Measurements from ENCODE around the gene PAQR9. TPM values are rescaled to one million over a fixed set of nuclear protein-coding genes. Genes with fewer than 3 reads are reported as not detected.

Gene PAQR9
- polyA plus RNA-seq, 4 donors = not detected

- Histone ChIP-seq H3K36me3 (ENCODE audit: control insufficient read depth in 3 of 3, insufficient read depth in 2 of 3, low read depth in 1 of 3, low read length in 3 of 3) (no peaks in the 10 kb centered on the region), H3K4me1 (ENCODE audit: control insufficient read depth in 3 of 3, insufficient read depth in 2 of 3, low read depth in 1 of 3, low read length in 2 of 3) (no peaks in the 10 kb centered on the region), H3K27ac (ENCODE audit: low read depth in 1 of 3, low read length in 2 of 3) (no peak overlapping the region), H3K9me3 (ENCODE audit: control insufficient read depth in 2 of 2, insufficient read depth in 1 of 2, low read depth in 1 of 2, low read length in 1 of 2) (no peaks in the 10 kb centered on the region), H3K4me3 (ENCODE audit: low read depth in 1 of 3, low read length in 3 of 3) (no peak overlapping the region), H3K27me3 (ENCODE audit: control insufficient read depth in 3 of 3, insufficient read depth in 3 of 3, low read length in 3 of 3) (peaks cover under 1 to 37% (median 5%) of the 10 kb centered on the region in 3 donors)
- 59 to 74% (median 64%) methylated on average over 8 of the region's 8 CpGs for WGBS, 3 donors
- DNase-seq (no peak), FAIRE-seq (no peak)
Measured at GRCh38 chr3:142952272-142953193, 10.9 kb downstream of the PAQR9 start.

- H3K9me3 ChIP-seq (ENCODE audit: control insufficient read depth in 2 of 2, insufficient read depth in 1 of 2, low read depth in 1 of 2, low read length in 1 of 2) = no peaks in the 10 kb centered on the region
- no peak overlapping the region for H3K4me3 ChIP-seq (ENCODE audit: low read depth in 1 of 3, low read length in 3 of 3)
- no peaks in the 10 kb centered on the region for H3K36me3 ChIP-seq (ENCODE audit: control insufficient read depth in 3 of 3, insufficient read depth in 2 of 3, low read depth in 1 of 3, low read length in 3 of 3)
- DNase-seq = no peak
- no peak overlapping the region for H3K27ac ChIP-seq (ENCODE audit: low read depth in 1 of 3, low read length in 2 of 3)
- no peaks in the 10 kb centered on the region for H3K4me1 ChIP-seq (ENCODE audit: control insufficient read depth in 3 of 3, insufficient read depth in 2 of 3, low read depth in 1 of 3, low read length in 2 of 3)
- FAIRE-seq = no peak
- peaks cover 5 to 40% (median 9%) of the 10 kb centered on the region in 3 donors for H3K27me3 ChIP-seq (ENCODE audit: control insufficient read depth in 3 of 3, insufficient read depth in 3 of 3, low read length in 3 of 3)
- WGBS, 3 donors = 95 to 98% (median 95%) methylated on average over 2 of the region's 2 CpGs
Measured at GRCh38 chr3:142951794-142952193, 11.7 kb downstream of the PAQR9 start.

- no peaks in the 10 kb centered on the region for H3K4me1 ChIP-seq (ENCODE audit: control insufficient read depth in 3 of 3, insufficient read depth in 2 of 3, low read depth in 1 of 3, low read length in 2 of 3)
- H3K9me3 ChIP-seq (ENCODE audit: control insufficient read depth in 2 of 2, insufficient read depth in 1 of 2, low read depth in 1 of 2, low read length in 1 of 2) = no peaks in the 10 kb centered on the region
- H3K36me3 ChIP-seq (ENCODE audit: control insufficient read depth in 3 of 3, insufficient read depth in 2 of 3, low read depth in 1 of 3, low read length in 3 of 3) = no peaks in the 10 kb centered on the region
- FAIRE-seq (no peak), DNase-seq (no peak)
- no peak overlapping the region for H3K4me3 ChIP-seq (ENCODE audit: low read depth in 1 of 3, low read length in 3 of 3)
- WGBS, 3 donors = 85 to 100% (median 91%) methylated on average over 1 of the region's 1 CpG
- no peak overlapping the region for H3K27ac ChIP-seq (ENCODE audit: low read depth in 1 of 3, low read length in 2 of 3)
- H3K27me3 ChIP-seq (ENCODE audit: control insufficient read depth in 3 of 3, insufficient read depth in 3 of 3, low read length in 3 of 3) = peaks cover 5 to 43% (median 9%) of the 10 kb centered on the region in 3 donors
Measured at GRCh38 chr3:142950972-142951371, 12.5 kb downstream of the PAQR9 start.

GRCh38 chr3:142947799-142948575, 15.5 kb downstream of the PAQR9 start:
- H3K4me3 ChIP-seq (ENCODE audit: low read depth in 1 of 3, low read length in 3 of 3) = no peak overlapping the region
- no peaks in the 10 kb centered on the region for H3K36me3 ChIP-seq (ENCODE audit: control insufficient read depth in 3 of 3, insufficient read depth in 2 of 3, low read depth in 1 of 3, low read length in 3 of 3)
- 71 to 78% (median 74%) methylated on average over 13 of the region's 13 CpGs for WGBS, 3 donors
- FAIRE-seq (no peak), DNase-seq (no peak)
- no peak overlapping the region for H3K27ac ChIP-seq (ENCODE audit: low read depth in 1 of 3, low read length in 2 of 3)
- H3K27me3 ChIP-seq (ENCODE audit: control insufficient read depth in 3 of 3, insufficient read depth in 3 of 3, low read length in 3 of 3) = peaks cover 5 to 37% (median 9%) of the 10 kb centered on the region in 3 donors
- H3K9me3 ChIP-seq (ENCODE audit: control insufficient read depth in 2 of 2, insufficient read depth in 1 of 2, low read depth in 1 of 2, low read length in 1 of 2) = peaks cover 0 to 5% of the 10 kb centered on the region in 2 donors
- H3K4me1 ChIP-seq (ENCODE audit: control insufficient read depth in 3 of 3, insufficient read depth in 2 of 3, low read depth in 1 of 3, low read length in 2 of 3) = no peaks in the 10 kb centered on the region

GRCh38 chr3:142947352-142947751, 16.1 kb downstream of the PAQR9 start:
- Histone ChIP-seq H3K27me3 (ENCODE audit: control insufficient read depth in 3 of 3, insufficient read depth in 3 of 3, low read length in 3 of 3) (peaks cover 5 to 33% (median 9%) of the 10 kb centered on the region in 3 donors), H3K4me1 (ENCODE audit: control insufficient read depth in 3 of 3, insufficient read depth in 2 of 3, low read depth in 1 of 3, low read length in 2 of 3) (no peaks in the 10 kb centered on the region), H3K9me3 (ENCODE audit: control insufficient read depth in 2 of 2, insufficient read depth in 1 of 2, low read depth in 1 of 2, low read length in 1 of 2) (peaks cover 0 to 5% of the 10 kb centered on the region in 2 donors), H3K36me3 (ENCODE audit: control insufficient read depth in 3 of 3, insufficient read depth in 2 of 3, low read depth in 1 of 3, low read length in 3 of 3) (no peaks in the 10 kb centered on the region), H3K27ac (ENCODE audit: low read depth in 1 of 3, low read length in 2 of 3) (no peak overlapping the region), H3K4me3 (ENCODE audit: low read depth in 1 of 3, low read length in 3 of 3) (peak overlapping the region in 1 of 3 donors; percentile 6)
- DNase-seq = no peak
- FAIRE-seq = no peak
- WGBS, 3 donors = 18 to 26% (median 24%) methylated on average over 34 to 35 of the region's 35 CpGs

- WGBS, 3 donors = 46 to 54% (median 54%) methylated on average over 8 of the region's 8 CpGs
Measured at GRCh38 chr3:142946861-142947260, 16.6 kb downstream of the PAQR9 start.

GRCh38 chr3:142945023-142945422, 18.5 kb downstream of the PAQR9 start:
- FAIRE-seq = no peak
- H3K4me1 ChIP-seq (ENCODE audit: control insufficient read depth in 3 of 3, insufficient read depth in 2 of 3, low read depth in 1 of 3, low read length in 2 of 3) = no peaks in the 10 kb centered on the region
- 68 to 84% (median 80%) methylated on average over 4 of the region's 4 CpGs for WGBS, 3 donors
- no peak for DNase-seq
- H3K27me3 ChIP-seq (ENCODE audit: control insufficient read depth in 3 of 3, insufficient read depth in 3 of 3, low read length in 3 of 3) = peaks cover 5 to 29% (median 9%) of the 10 kb centered on the region in 3 donors
- H3K9me3 ChIP-seq (ENCODE audit: control insufficient read depth in 2 of 2, insufficient read depth in 1 of 2, low read depth in 1 of 2, low read length in 1 of 2) = peaks cover 0 to 5% of the 10 kb centered on the region in 2 donors
- no peaks in the 10 kb centered on the region for H3K36me3 ChIP-seq (ENCODE audit: control insufficient read depth in 3 of 3, insufficient read depth in 2 of 3, low read depth in 1 of 3, low read length in 3 of 3)
- H3K4me3 ChIP-seq (ENCODE audit: low read depth in 1 of 3, low read length in 3 of 3) = no peak overlapping the region
- no peak overlapping the region for H3K27ac ChIP-seq (ENCODE audit: low read depth in 1 of 3, low read length in 2 of 3)

More at GRCh38 chr3:142946861-142947260, 16.6 kb downstream of the PAQR9 start:
- Histone ChIP-seq H3K36me3 (ENCODE audit: control insufficient read depth in 3 of 3, insufficient read depth in 2 of 3, low read depth in 1 of 3, low read length in 3 of 3) (no peaks in the 10 kb centered on the region), H3K27me3 (ENCODE audit: control insufficient read depth in 3 of 3, insufficient read depth in 3 of 3, low read length in 3 of 3) (peaks cover 5 to 33% (median 9%) of the 10 kb centered on the region in 3 donors), H3K27ac (ENCODE audit: low read depth in 1 of 3, low read length in 2 of 3) (no peak overlapping the region), H3K4me3 (ENCODE audit: low read depth in 1 of 3, low read length in 3 of 3) (no peak overlapping the region), H3K9me3 (ENCODE audit: control insufficient read depth in 2 of 2, insufficient read depth in 1 of 2, low read depth in 1 of 2, low read length in 1 of 2) (peaks cover 0 to 5% of the 10 kb centered on the region in 2 donors), H3K4me1 (ENCODE audit: control insufficient read depth in 3 of 3, insufficient read depth in 2 of 3, low read depth in 1 of 3, low read length in 2 of 3) (no peaks in the 10 kb centered on the region)
- FAIRE-seq (no peak), DNase-seq (no peak)

- Histone ChIP-seq H3K27me3 (ENCODE audit: control insufficient read depth in 3 of 3, insufficient read depth in 3 of 3, low read length in 3 of 3) (peaks cover 5 to 29% (median 9%) of the 10 kb centered on the region in 3 donors), H3K4me3 (ENCODE audit: low read depth in 1 of 3, low read length in 3 of 3) (no peak overlapping the region), H3K27ac (ENCODE audit: low read depth in 1 of 3, low read length in 2 of 3) (no peak overlapping the region), H3K36me3 (ENCODE audit: control insufficient read depth in 3 of 3, insufficient read depth in 2 of 3, low read depth in 1 of 3, low read length in 3 of 3) (no peaks in the 10 kb centered on the region), H3K9me3 (ENCODE audit: control insufficient read depth in 2 of 2, insufficient read depth in 1 of 2, low read depth in 1 of 2, low read length in 1 of 2) (peaks cover 0 to 5% of the 10 kb centered on the region in 2 donors), H3K4me1 (ENCODE audit: control insufficient read depth in 3 of 3, insufficient read depth in 2 of 3, low read depth in 1 of 3, low read length in 2 of 3) (no peaks in the 10 kb centered on the region)
- FAIRE-seq (no peak), DNase-seq (peak in 1 of 2 donors; percentile 13)
- WGBS, 3 donors = 19 to 38% (median 19%) methylated on average over 4 of the region's 4 CpGs
Measured at GRCh38 chr3:142944342-142944741, 19.1 kb downstream of the PAQR9 start.
